Astrocyte (in vitro differentiated cells and primary cell): ENCODE data around the gene UNC5B. TPM values are rescaled to one million over a fixed set of nuclear protein-coding genes. Genes with fewer than 3 reads are reported as not detected.

Experiments
- DNase-seq: peaks from one replicate; pipeline ENCODE4 v3.0.0-alpha.2; 2010; ENCODE audit warnings: low read depth
- FAIRE-seq: peaks from 2 replicates; lab custom pipeline; 2011; peaks lifted over from hg19 to GRCh38; lab: Jason Lieb, UNC
- H2AFZ ChIP-seq: 2 replicates; pipeline ENCODE4 v1.6.0; 2012; ENCODE audit warnings: low read depth, low read length, inconsistent platforms
- H3K27ac ChIP-seq: 2 replicates; pipeline ENCODE4 v1.5.1; 2011; ENCODE audit warnings: low read depth, low read length, inconsistent platforms
- H3K27me3 ChIP-seq: 2 replicates; pipeline ENCODE4 v1.6.0; 2011; ENCODE audit warnings: low read length, inconsistent platforms; ENCODE audit not compliant: insufficient read depth
- H3K36me3 ChIP-seq: 2 replicates; pipeline ENCODE4 v1.5.1; 2011; ENCODE audit warnings: low read length, inconsistent platforms; ENCODE audit not compliant: insufficient read depth
- H3K4me1 ChIP-seq: 2 replicates; pipeline ENCODE4 v1.5.1; 2011; ENCODE audit warnings: low read length, inconsistent platforms; ENCODE audit not compliant: insufficient read depth
- H3K4me2 ChIP-seq: 2 replicates; pipeline ENCODE4 v1.6.0; 2012; ENCODE audit warnings: low read length, inconsistent platforms
- H3K4me3 ChIP-seq: 2 replicates; pipeline ENCODE4 v1.5.1; 2011; ENCODE audit warnings: low read depth, mild to moderate bottlenecking, low read length, inconsistent platforms; ENCODE audit not compliant: insufficient read depth
- H3K79me2 ChIP-seq: 2 replicates; pipeline ENCODE4 v1.6.0; 2012; ENCODE audit warnings: mild to moderate bottlenecking, low read length, inconsistent platforms; ENCODE audit not compliant: insufficient read depth
- H3K9ac ChIP-seq: 2 replicates; pipeline ENCODE4 v1.6.0; 2012; ENCODE audit warnings: mild to moderate bottlenecking, low read length, inconsistent platforms
- H3K9me3 ChIP-seq: 2 replicates; pipeline ENCODE4 v1.5.1; 2012; ENCODE audit warnings: low read depth, mild to moderate bottlenecking, low read length, inconsistent platforms; ENCODE audit not compliant: insufficient read depth
- H4K20me1 ChIP-seq: 2 replicates; pipeline ENCODE4 v1.6.0; 2012; ENCODE audit warnings: low read length, inconsistent platforms; ENCODE audit not compliant: insufficient read depth
- H3K27ac Mint-ChIP-seq: one replicate; pipeline ENCODE4 v1.8.0; 2021; ENCODE audit warnings: mild to moderate bottlenecking, mixed read lengths; ENCODE audit not compliant: unreplicated experiment
- H3K27me3 Mint-ChIP-seq: one replicate; pipeline ENCODE4 v1.8.0; 2021; ENCODE audit warnings: low read depth, mixed read lengths; ENCODE audit not compliant: unreplicated experiment
- H3K36me3 Mint-ChIP-seq: one replicate; pipeline ENCODE4 v1.8.0; 2021; ENCODE audit warnings: low read depth, mixed read lengths; ENCODE audit not compliant: unreplicated experiment
- H3K4me1 Mint-ChIP-seq: one replicate; pipeline ENCODE4 v1.8.0; 2021; ENCODE audit warnings: low read depth, mixed read lengths; ENCODE audit not compliant: unreplicated experiment
- H3K4me3 Mint-ChIP-seq: one replicate; pipeline ENCODE4 v1.8.0; 2021; ENCODE audit warnings: mild to moderate bottlenecking, moderate library complexity, mixed read lengths; ENCODE audit not compliant: unreplicated experiment
- H3K9me3 Mint-ChIP-seq: one replicate; pipeline ENCODE4 v1.8.0; 2021; ENCODE audit warnings: mild to moderate bottlenecking, mixed read lengths; ENCODE audit not compliant: unreplicated experiment
- EZH2 ChIP-seq: IDR thresholded peaks from 2 replicates; pipeline ENCODE4 v1.6.1; 2012; ENCODE audit warnings: mild to moderate bottlenecking, low read length, inconsistent platforms; ENCODE audit not compliant: insufficient read depth
- total RNA-seq: library from RNA; stranded (reverse); gene quantifications from 2 replicates; pipeline ENCODE4 v1.2.1, GENCODE V29; 2021
- TF ChIP-seq, protein P1 (sequence below): IDR thresholded peaks from 2 replicates; pipeline ENCODE4 v1.5.1; 2011; ENCODE audit warnings: low read depth, mild to moderate bottlenecking, inconsistent platforms, low read length, moderate library complexity; ENCODE audit not compliant: insufficient read depth

The UNC5B gene
- total RNA-seq, 1 donor from 2014 or later: 15.0 TPM

DNA sequence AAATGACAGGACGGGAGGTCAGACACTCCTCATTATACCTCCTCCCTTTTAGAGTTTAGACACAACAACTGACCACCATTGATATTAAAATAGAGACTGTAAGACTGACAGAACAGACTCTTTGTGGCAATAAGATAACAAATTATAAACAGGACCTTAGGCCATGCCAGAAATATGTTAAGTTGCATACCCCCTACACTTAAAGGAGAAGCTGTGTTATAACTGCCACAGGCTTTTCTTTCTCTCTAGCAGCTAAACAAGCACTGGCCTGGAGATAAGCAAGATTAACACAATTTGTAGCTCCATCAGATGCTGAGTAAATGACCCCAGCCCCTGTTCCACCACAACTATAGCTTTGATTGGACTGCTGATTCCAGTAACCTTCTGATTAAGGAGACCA, 10.5 kb upstream of the UNC5B start:
- H3K36me3 ChIP-seq: no peaks in the 10 kb centered on the region
- no peak overlapping the region for H3K27ac ChIP-seq
- no peaks in the 10 kb centered on the region for H4K20me1 ChIP-seq
- no peak overlapping the region for H3K4me2 ChIP-seq
- peaks cover 4% of the 10 kb centered on the region for H3K4me1 ChIP-seq
- no peaks in the 10 kb centered on the region for H3K79me2 ChIP-seq
- Mint-ChIP-seq H3K9me3 (peaks cover 13% of the 10 kb centered on the region), H3K36me3 (peaks cover 2% of the 10 kb centered on the region), H3K4me1 (peaks cover 13% of the 10 kb centered on the region), H3K27me3 (peaks cover 21% of the 10 kb centered on the region), H3K27ac (no peak overlapping the region), H3K4me3 (no peak overlapping the region)
- no peak overlapping the region for H3K4me3 ChIP-seq
- no peak for DNase-seq
- H3K9ac ChIP-seq: no peak overlapping the region
- TF ChIP-seq, protein P1, sequence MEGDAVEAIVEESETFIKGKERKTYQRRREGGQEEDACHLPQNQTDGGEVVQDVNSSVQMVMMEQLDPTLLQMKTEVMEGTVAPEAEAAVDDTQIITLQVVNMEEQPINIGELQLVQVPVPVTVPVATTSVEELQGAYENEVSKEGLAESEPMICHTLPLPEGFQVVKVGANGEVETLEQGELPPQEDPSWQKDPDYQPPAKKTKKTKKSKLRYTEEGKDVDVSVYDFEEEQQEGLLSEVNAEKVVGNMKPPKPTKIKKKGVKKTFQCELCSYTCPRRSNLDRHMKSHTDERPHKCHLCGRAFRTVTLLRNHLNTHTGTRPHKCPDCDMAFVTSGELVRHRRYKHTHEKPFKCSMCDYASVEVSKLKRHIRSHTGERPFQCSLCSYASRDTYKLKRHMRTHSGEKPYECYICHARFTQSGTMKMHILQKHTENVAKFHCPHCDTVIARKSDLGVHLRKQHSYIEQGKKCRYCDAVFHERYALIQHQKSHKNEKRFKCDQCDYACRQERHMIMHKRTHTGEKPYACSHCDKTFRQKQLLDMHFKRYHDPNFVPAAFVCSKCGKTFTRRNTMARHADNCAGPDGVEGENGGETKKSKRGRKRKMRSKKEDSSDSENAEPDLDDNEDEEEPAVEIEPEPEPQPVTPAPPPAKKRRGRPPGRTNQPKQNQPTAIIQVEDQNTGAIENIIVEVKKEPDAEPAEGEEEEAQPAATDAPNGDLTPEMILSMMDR: no peak
- TF ChIP-seq EZH2: no peak
- no peak for FAIRE-seq
- no peak overlapping the region for H2AFZ ChIP-seq
- H3K27me3 ChIP-seq: peaks cover 5% of the 10 kb centered on the region
- peaks cover under 1% of the 10 kb centered on the region for H3K9me3 ChIP-seq

DNA sequence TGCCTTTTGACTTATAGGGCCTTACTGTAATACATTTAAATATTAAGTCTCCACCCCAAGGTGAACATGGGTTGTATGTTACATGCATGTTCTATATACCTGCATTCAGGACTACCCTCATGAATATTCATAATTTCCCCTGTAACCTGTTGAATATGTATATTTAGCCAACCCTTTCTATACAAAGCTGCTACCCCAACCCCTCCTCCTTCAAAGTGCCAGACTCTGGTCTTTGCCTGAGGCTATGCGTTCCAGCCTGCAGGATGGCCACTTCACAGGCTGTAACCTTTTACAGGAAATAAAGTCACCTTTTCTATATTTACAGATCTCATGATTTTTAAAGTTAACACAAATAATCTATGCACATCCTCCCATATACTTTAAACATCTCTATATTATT, 10.1 kb upstream of the UNC5B start:
- Histone ChIP-seq H3K4me3 (no peak overlapping the region), H3K36me3 (no peaks in the 10 kb centered on the region), H3K9me3 (no peaks in the 10 kb centered on the region), H2AFZ (no peak overlapping the region), H3K27me3 (peaks cover 5% of the 10 kb centered on the region), H3K9ac (no peak overlapping the region), H4K20me1 (no peaks in the 10 kb centered on the region), H3K4me2 (no peak overlapping the region), H3K4me1 (peaks cover 4% of the 10 kb centered on the region), H3K79me2 (no peaks in the 10 kb centered on the region), H3K27ac (no peak overlapping the region)
- no peak for FAIRE-seq
- Mint-ChIP-seq H3K27me3 (peaks cover 22% of the 10 kb centered on the region), H3K27ac (no peak overlapping the region), H3K36me3 (peaks cover 2% of the 10 kb centered on the region), H3K9me3 (peaks cover 13% of the 10 kb centered on the region), H3K4me3 (no peak overlapping the region), H3K4me1 (peaks cover 13% of the 10 kb centered on the region)
- TF ChIP-seq EZH2: no peak
- TF ChIP-seq, protein P1: no peak
- no peak for DNase-seq

DNA sequence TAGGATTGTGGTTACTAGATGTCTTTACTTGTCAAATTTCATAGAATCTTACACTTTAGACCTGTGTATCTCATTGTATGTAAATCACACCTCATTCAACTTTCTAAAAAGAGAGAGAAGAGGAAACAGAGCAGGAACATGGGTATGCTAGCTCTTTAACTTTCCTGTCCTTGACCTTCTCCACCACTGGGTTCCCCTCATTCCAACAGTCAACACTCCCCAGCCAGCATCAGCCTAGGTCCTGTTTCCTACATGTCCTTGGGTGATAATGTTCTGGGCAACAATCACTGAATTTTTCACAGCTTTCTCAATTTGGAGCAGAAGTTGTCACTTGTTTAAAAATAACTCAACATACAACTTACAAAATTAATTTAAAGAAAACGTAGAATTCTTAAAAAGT, 9.2 kb upstream of the UNC5B start:
- Histone ChIP-seq H4K20me1 (no peaks in the 10 kb centered on the region), H3K4me3 (no peak overlapping the region), H3K4me1 (peaks cover 4% of the 10 kb centered on the region), H3K27me3 (peaks cover 5% of the 10 kb centered on the region), H3K27ac (no peak overlapping the region), H3K9me3 (no peaks in the 10 kb centered on the region), H3K4me2 (no peak overlapping the region), H3K9ac (no peak overlapping the region), H2AFZ (no peak overlapping the region), H3K36me3 (no peaks in the 10 kb centered on the region), H3K79me2 (no peaks in the 10 kb centered on the region)
- Mint-ChIP-seq H3K9me3 (peaks cover 10% of the 10 kb centered on the region), H3K4me1 (peaks cover 13% of the 10 kb centered on the region), H3K27ac (no peak overlapping the region), H3K36me3 (no peaks in the 10 kb centered on the region), H3K4me3 (no peak overlapping the region), H3K27me3 (peaks cover 28% of the 10 kb centered on the region)
- DNase-seq: no peak
- no peak for TF ChIP-seq EZH2
- TF ChIP-seq, protein P1: no peak
- FAIRE-seq: no peak
